Measurements from ENCODE around the gene FAM20C.
"Not testable (repeated sequence)": the region's sequence is repeated elsewhere in the genome, so short reads cannot be mapped to it uniquely, and the experiment has no call there.

Gene FAM20C

GRCh38 chr7:261341-262250 is 69.2 kb downstream of the FAM20C start:
- no peak for DNase-seq

GRCh38 chr7:262251-262572 is 69.8 kb downstream of the FAM20C start:
- no peak for DNase-seq

- not testable (repeated sequence) for DNase-seq
Measured at GRCh38 chr7:262631-263311, 70.4 kb downstream of the FAM20C start.

- DNase-seq = not testable (repeated sequence)
Measured at GRCh38 chr7:263483-264351, 71.3 kb downstream of the FAM20C start.

GRCh38 chr7:264541-265191 is 72.3 kb downstream of the FAM20C start:
- no peak for DNase-seq

GRCh38 chr7:265192-265997 is 73.0 kb downstream of the FAM20C start:
- no peak for DNase-seq

- DNase-seq = no peak
Measured at GRCh38 chr7:265998-266850, 73.9 kb downstream of the FAM20C start.

GRCh38 chr7:266851-267840 is 74.8 kb downstream of the FAM20C start:
- DNase-seq = no peak

GRCh38 chr7:268991-269390 is 76.6 kb downstream of the FAM20C start:
- no peak for DNase-seq

- DNase-seq = no peak
Measured at GRCh38 chr7:269721-270120, 77.3 kb downstream of the FAM20C start.

GRCh38 chr7:270351-270983 is 78.1 kb downstream of the FAM20C start:
- DNase-seq = no peak

GRCh38 chr7:271266-272107 is 79.1 kb downstream of the FAM20C start:
- no peak for DNase-seq

GRCh38 chr7:272108-272615 is 79.8 kb downstream of the FAM20C start:
- DNase-seq = no peak

- no peak for DNase-seq
Measured at GRCh38 chr7:272631-273030, 80.3 kb downstream of the FAM20C start.

- no peak for DNase-seq
Measured at GRCh38 chr7:273327-273726, 81.0 kb downstream of the FAM20C start.

GRCh38 chr7:274266-274665 is 81.9 kb downstream of the FAM20C start:
- no peak for DNase-seq

GRCh38 chr7:276230-276835 is 84.0 kb downstream of the FAM20C start:
- no peak for DNase-seq

GRCh38 chr7:277228-277627 is 84.9 kb downstream of the FAM20C start:
- no peak for DNase-seq
